ENCODE results near the gene DYNC2H1.

The DYNC2H1 gene

DNA sequence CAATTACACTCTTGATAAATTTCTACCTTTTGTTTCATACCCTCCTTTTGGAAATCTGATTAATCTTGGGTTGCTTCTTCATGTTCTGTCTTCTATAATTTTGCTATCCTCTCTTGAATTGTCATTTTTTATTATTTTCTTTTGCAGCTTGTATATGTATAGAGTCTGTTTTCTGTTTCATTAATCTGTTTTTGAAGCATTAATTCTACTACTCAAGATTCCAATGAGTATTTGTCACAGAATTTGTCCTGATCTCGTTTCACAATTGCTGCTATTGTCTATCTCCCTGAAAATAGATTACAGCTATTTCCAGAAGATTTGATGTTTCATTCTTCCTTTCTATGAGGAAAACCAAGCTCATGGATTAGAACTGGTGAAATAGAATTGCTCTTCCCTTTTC is 406.1 kb downstream of the DYNC2H1 start:
- no peak overlapping the region for H3K4me3 ChIP-seq (ENCODE audit: low read depth, low read length)
- no peak for TF ChIP-seq POLR2A (IDR thresholded peaks at IDR 0.05; ENCODE audit: extremely low read depth, insufficient read length)
- TF ChIP-seq, protein P1, sequence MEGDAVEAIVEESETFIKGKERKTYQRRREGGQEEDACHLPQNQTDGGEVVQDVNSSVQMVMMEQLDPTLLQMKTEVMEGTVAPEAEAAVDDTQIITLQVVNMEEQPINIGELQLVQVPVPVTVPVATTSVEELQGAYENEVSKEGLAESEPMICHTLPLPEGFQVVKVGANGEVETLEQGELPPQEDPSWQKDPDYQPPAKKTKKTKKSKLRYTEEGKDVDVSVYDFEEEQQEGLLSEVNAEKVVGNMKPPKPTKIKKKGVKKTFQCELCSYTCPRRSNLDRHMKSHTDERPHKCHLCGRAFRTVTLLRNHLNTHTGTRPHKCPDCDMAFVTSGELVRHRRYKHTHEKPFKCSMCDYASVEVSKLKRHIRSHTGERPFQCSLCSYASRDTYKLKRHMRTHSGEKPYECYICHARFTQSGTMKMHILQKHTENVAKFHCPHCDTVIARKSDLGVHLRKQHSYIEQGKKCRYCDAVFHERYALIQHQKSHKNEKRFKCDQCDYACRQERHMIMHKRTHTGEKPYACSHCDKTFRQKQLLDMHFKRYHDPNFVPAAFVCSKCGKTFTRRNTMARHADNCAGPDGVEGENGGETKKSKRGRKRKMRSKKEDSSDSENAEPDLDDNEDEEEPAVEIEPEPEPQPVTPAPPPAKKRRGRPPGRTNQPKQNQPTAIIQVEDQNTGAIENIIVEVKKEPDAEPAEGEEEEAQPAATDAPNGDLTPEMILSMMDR (IDR thresholded peaks at IDR 0.05; ENCODE audit: low read depth, low read length) = no peak
- no peak for DNase-seq (ENCODE audit: low read depth)

DNA sequence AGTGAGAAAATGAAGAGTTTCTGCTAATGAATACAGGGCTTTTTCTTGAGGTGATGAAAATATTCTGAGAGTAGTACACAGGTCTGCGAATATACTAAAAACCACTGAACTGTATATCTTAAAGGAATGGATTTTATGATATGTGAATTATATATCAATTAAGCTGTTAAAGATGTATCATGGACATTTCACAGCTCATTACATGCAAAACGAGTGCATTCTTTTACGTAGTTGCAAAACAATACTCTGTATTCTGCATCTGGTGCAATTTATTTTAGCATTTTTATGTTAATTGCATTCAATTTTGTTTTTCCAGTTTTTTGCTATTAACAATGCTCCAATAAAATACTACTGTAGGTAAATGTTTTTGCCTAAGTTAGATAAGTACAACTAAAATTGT is 411.6 kb downstream of the DYNC2H1 start:
- no peak for DNase-seq (ENCODE audit: low read depth)
- TF ChIP-seq MYC (IDR thresholded peaks at IDR 0.05; ENCODE audit: low read depth, low read length) (no peak), POLR2A (IDR thresholded peaks at IDR 0.05; ENCODE audit: extremely low read depth, insufficient read length) (no peak)
- TF ChIP-seq, protein P1 (IDR thresholded peaks at IDR 0.05; ENCODE audit: low read depth, low read length) = no peak
- TF ChIP-seq, protein P2, sequence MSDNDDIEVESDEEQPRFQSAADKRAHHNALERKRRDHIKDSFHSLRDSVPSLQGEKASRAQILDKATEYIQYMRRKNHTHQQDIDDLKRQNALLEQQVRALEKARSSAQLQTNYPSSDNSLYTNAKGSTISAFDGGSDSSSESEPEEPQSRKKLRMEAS (IDR thresholded peaks at IDR 0.05; ENCODE audit: low read depth, low read length) = no peak
- H3K4me3 ChIP-seq (ENCODE audit: low read depth, low read length) = no peak overlapping the region

DNA sequence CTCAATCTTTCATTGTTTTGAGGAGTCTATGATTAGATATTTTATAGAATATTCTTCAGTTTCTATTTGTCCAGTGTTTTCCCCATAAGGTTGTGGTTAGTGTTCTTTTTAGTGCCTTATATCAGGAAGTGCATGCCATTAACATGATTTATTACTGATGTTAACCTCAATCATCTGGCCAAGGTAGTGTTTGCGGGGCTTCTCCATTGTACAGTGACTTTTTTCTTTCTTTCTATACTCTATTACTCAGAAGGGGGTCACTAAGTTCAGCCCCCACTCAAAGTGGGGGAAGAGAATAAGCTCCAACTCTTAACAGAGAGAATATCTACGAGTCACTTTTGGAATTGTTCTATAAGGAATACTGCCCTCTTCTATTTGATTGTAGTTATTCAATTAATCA is 415.8 kb downstream of the DYNC2H1 start:
- no peak for DNase-seq (ENCODE audit: low read depth)
- TF ChIP-seq, protein P1 (IDR thresholded peaks at IDR 0.05; ENCODE audit: low read depth, low read length) = no peak
- TF ChIP-seq MYC (IDR thresholded peaks at IDR 0.05; ENCODE audit: low read depth, low read length) (no peak), POLR2A (IDR thresholded peaks at IDR 0.05; ENCODE audit: extremely low read depth, insufficient read length) (no peak)
- TF ChIP-seq, protein P2 (IDR thresholded peaks at IDR 0.05; ENCODE audit: low read depth, low read length) = no peak
- H3K4me3 ChIP-seq (ENCODE audit: low read depth, low read length) = no peak overlapping the region

DNA sequence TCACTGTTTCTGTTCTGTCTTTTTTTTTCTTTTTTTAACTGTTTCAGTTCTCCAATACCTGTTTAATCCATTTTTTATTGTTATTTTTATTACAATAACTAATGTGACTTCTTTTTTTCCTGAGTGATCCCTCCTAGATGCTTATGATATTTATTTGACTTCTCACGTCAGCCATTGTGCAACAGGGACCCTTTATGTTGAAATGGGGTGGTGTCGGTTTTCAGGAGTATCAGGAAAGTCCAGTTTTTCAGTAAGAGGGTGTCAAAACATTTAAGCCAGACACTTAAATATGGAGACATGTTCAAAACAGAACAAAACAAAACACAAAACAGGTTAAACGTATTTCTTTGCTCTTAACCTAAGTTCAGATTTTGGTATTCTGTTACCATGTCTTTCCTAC is 418.8 kb downstream of the DYNC2H1 start:
- TF ChIP-seq, protein P1 (IDR thresholded peaks at IDR 0.05; ENCODE audit: low read depth, low read length) = no peak
- TF ChIP-seq MYC (IDR thresholded peaks at IDR 0.05; ENCODE audit: low read depth, low read length) = no peak
- no peak for TF ChIP-seq POLR2A (IDR thresholded peaks at IDR 0.05; ENCODE audit: extremely low read depth, insufficient read length)
- TF ChIP-seq, protein P2 (IDR thresholded peaks at IDR 0.05; ENCODE audit: low read depth, low read length) = no peak
- H3K4me3 ChIP-seq (ENCODE audit: low read depth, low read length) = no peak overlapping the region
- no peak for DNase-seq (ENCODE audit: low read depth)

DNA sequence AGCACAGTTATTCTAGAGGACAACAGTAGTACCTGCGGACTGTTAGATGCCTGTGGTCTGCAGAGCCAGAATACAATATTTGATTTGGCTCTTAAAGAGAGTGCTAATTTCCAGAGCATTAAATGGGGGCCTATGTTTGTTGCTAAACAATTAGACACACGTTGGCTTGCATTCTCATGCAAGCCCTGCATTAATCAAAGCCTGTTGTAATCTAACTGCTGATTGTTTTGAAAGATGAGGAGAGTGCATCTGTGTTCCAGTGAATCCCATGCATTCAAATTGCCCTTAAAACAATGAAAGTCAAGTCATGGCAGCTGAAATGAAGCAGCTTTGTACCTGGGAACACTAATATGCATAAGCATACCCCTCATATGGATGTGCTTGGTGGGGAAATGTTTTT is 419.4 kb downstream of the DYNC2H1 start:
- H3K4me3 ChIP-seq (ENCODE audit: low read depth, low read length) = no peak overlapping the region
- no peak for DNase-seq (ENCODE audit: low read depth)
- TF ChIP-seq, protein P1 (IDR thresholded peaks at IDR 0.05; ENCODE audit: low read depth, low read length) = no peak
- TF ChIP-seq POLR2A (IDR thresholded peaks at IDR 0.05; ENCODE audit: extremely low read depth, insufficient read length) (no peak), MYC (IDR thresholded peaks at IDR 0.05; ENCODE audit: low read depth, low read length) (no peak)

DNA sequence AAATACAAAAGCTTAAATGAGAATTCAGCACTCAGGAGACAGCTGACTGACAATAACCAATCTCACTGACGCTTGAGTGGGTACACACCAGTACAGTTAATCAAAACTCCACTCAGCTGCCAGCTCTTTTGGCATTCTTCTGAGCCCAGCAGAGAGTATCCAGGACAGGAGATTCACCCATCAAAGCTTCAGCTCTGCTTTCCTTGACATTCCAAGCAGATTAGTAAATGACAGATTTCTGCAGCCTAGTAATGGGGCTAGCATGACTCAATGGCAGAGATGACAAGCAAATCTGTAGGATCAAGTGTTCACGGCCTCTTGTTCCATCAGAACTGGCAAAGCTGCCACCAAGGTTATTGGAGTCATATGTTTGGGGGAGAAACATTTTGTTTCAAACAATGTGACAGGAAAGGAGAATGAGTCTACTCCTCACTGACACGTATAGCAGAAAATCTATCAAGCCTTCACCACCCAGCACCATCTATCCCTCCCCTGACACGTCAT is 420.0 kb downstream of the DYNC2H1 start:
- DNase-seq (ENCODE audit: low read depth) = no peak
- TF ChIP-seq POLR2A (IDR thresholded peaks at IDR 0.05; ENCODE audit: extremely low read depth, insufficient read length) (no peak), MYC (IDR thresholded peaks at IDR 0.05; ENCODE audit: low read depth, low read length) (no peak)
- TF ChIP-seq, protein P2 (IDR thresholded peaks at IDR 0.05; ENCODE audit: low read depth, low read length) = no peak
- TF ChIP-seq, protein P1 (IDR thresholded peaks at IDR 0.05; ENCODE audit: low read depth, low read length) = no peak
- no peak overlapping the region for H3K4me3 ChIP-seq (ENCODE audit: low read depth, low read length)
